Spinal cord (tissue), 10 donors: Measurements from ENCODE around the gene SHISA6. TPM values are rescaled to one million over a fixed set of nuclear protein-coding genes. Genes with fewer than 3 reads are reported as not detected.
"Not testable (repeated sequence)": the region's sequence is repeated elsewhere in the genome, so short reads cannot be mapped to it uniquely, and the experiment has no call there.

Experiments
- DNase-seq, 6 donors: peaks; one replicate each; pipeline versions ENCODE4 v3.0.0 to v3.0.0-alpha.2; 2013 to 2015; ENCODE audit warnings: low spot score in 6 of 6, low read depth in 4 of 6
- H3K27ac ChIP-seq: one replicate; pipeline ENCODE4 v1.5.1; 2013; ENCODE audit warnings: low read depth, low read length, control low read depth
- H3K27me3 ChIP-seq: one replicate; pipeline ENCODE4 v1.6.1; 2013; ENCODE audit warnings: low read length; ENCODE audit not compliant: control insufficient read depth, insufficient read depth
- H3K36me3 ChIP-seq: one replicate; pipeline ENCODE4 v1.6.1; 2013; ENCODE audit warnings: low read length; ENCODE audit not compliant: control insufficient read depth, insufficient read depth
- H3K4me1 ChIP-seq: one replicate; pipeline ENCODE4 v1.6.1; 2013; ENCODE audit warnings: low read length; ENCODE audit not compliant: control insufficient read depth, insufficient read depth
- H3K4me3 ChIP-seq: one replicate; pipeline ENCODE4 v1.5.1; 2013; ENCODE audit warnings: low read depth, low read length, control low read depth
- H3K9me3 ChIP-seq: one replicate; pipeline ENCODE4 v1.6.1; 2013; ENCODE audit warnings: low read length; ENCODE audit not compliant: control insufficient read depth, insufficient read depth
- WGBS: methylation state at CpG from one replicate; pipeline ENCODE4 v1.1.5; 2013; ENCODE audit warnings: missing lambda C conversion rate; ENCODE audit not compliant: insufficient coverage; 5-methylcytosine and 5-hydroxymethylcytosine counted together
- polyA plus RNA-seq, 2 donors: library from polyadenylated mRNA; unstranded; fragments of 120-200 nt; gene quantifications; one replicate each; pipeline ENCODE4 v1.2.1, GENCODE V29; 2013; ENCODE audit not compliant: insufficient read length in 2 of 2
- total RNA-seq, 2 donors: library from RNA; depleted of rRNA in 1 of 2; stranded (reverse); fragments of 120-200 nt in 1 of 2; fragments of >200 nt in 1 of 2; gene quantifications; one replicate each; pipeline versions ENCODE4 v1.2.3 to v1.2.4, GENCODE V29; 2013 to 2014
- donor health status: healthy.

SHISA6 gene
- total and polyA plus RNA-seq, 4 donors, result 15.5 to 104 (median 44.3) TPM

DNA sequence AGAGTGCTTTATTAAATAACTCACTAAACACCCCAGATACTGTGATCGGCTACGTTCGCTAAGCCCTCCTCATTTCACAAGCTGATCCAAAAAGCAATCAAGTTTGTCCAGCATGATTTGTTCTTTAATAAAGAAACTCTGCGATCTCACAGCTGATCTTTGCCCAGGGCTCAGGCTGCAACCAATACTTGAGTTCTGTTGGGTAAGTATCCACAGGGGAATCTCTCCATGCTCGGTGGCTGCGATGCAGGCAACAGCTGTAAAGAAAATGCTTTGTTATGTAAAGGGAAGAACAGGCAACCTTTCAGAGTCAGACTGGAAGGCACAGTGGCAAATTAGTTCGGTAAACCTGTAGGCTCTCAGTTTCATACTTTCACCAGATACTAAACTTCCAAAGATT, 67.5 kb downstream of the SHISA6 start:
- no peak overlapping the region for H3K4me3 ChIP-seq
- peaks cover 4% of the 10 kb centered on the region for H3K4me1 ChIP-seq
- no peak overlapping the region for H3K27ac ChIP-seq
- DNase-seq, result peak in 1 of 6 donors; percentile 86
- H3K27me3 ChIP-seq, result no peaks in the 10 kb centered on the region
- peaks cover 2% of the 10 kb centered on the region for H3K36me3 ChIP-seq
- WGBS, result 40% methylated on average over 5 of the region's 7 CpGs
- H3K9me3 ChIP-seq, result no peaks in the 10 kb centered on the region

GRCh38 chr17:11309033-11309432, 68.0 kb downstream of the SHISA6 start:
- DNase-seq, result no peak

GRCh38 chr17:11309850-11310249, 68.8 kb downstream of the SHISA6 start:
- Histone ChIP-seq H3K27ac (no peak overlapping the region), H3K9me3 (no peaks in the 10 kb centered on the region), H3K36me3 (no peaks in the 10 kb centered on the region), H3K4me3 (no peak overlapping the region), H3K27me3 (no peaks in the 10 kb centered on the region), H3K4me1 (peaks cover 4% of the 10 kb centered on the region)
- DNase-seq, result no peak

More at GRCh38 chr17:11309033-11309432, 68.0 kb downstream of the SHISA6 start:
- H3K4me3 ChIP-seq, result no peak overlapping the region
- no peaks in the 10 kb centered on the region for H3K9me3 ChIP-seq
- 100% methylated on average over 1 of the region's 3 CpGs for whole genome bisulfite sequencing
- no peaks in the 10 kb centered on the region for H3K27me3 ChIP-seq
- H3K27ac ChIP-seq, result no peak overlapping the region
- H3K36me3 ChIP-seq, result peaks cover 2% of the 10 kb centered on the region
- peaks cover 4% of the 10 kb centered on the region for H3K4me1 ChIP-seq

- no CpG with 5 or more reads among the region's 11 CpGs for WGBS
- not testable (repeated sequence) for H3K4me1 ChIP-seq, H3K36me3 ChIP-seq, DNase-seq, H3K27me3 ChIP-seq, H3K9me3 ChIP-seq, H3K27ac ChIP-seq, H3K4me3 ChIP-seq
Observed at GRCh38 chr17:11316451-11316850, 75.4 kb downstream of the SHISA6 start.

- no peak for DNase-seq
- Histone ChIP-seq H3K9me3 (peaks cover 5% of the 10 kb centered on the region), H3K4me1 (no peaks in the 10 kb centered on the region), H3K27ac (no peak overlapping the region), H3K4me3 (no peak overlapping the region), H3K27me3 (no peaks in the 10 kb centered on the region), H3K36me3 (no peaks in the 10 kb centered on the region)
- 92% methylated on average over 3 of the region's 5 CpGs for WGBS
Observed at GRCh38 chr17:11318207-11318606, 77.2 kb downstream of the SHISA6 start.

DNA sequence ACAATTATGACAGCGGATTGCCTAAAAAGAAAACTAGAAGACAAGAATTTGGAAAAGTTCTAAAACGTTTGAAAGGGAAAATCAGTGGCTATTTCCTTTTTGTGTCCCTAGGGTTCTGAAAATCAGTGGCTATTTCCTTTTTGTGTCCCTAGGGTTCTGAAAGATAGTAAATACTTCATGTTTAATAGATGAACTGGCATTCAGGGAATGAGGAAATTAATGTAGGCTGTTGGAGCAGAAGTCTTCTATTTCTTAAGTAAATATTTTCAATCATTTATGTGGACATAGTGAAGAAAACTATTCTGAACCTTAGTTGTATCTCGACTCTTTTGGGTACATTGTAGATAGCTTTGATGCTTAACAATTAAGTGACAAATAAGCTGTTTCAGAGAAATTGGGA, 78.9 kb downstream of the SHISA6 start:
- Histone ChIP-seq H3K4me1 (no peaks in the 10 kb centered on the region), H3K27me3 (no peaks in the 10 kb centered on the region), H3K9me3 (peaks cover 5% of the 10 kb centered on the region), H3K36me3 (no peaks in the 10 kb centered on the region), H3K27ac (no peak overlapping the region), H3K4me3 (no peak overlapping the region)
- 94% methylated on average over 3 of the region's 3 CpGs for WGBS
- no peak for DNase-seq

DNA sequence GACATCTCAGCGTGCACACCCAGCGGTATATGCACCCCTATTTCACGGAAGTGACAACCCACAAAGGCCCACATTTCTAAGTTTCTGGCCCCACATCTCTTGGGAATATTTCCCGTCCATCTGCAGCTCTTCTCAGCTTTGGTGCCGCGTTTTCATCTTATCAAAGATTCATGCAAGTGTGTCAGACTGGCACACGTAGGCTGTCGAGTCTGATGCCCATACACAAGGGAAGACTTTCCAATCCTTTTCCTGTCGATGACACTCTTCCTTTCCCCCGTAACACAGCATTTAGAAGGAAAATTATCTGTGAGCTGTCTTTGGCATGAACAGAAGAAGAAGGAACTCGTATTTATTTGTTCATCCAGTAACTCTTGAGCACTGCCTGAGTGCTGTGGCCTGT, 83.0 kb downstream of the SHISA6 start:
- Histone ChIP-seq H3K27ac (no peak overlapping the region), H3K4me1 (no peaks in the 10 kb centered on the region), H3K4me3 (no peak overlapping the region), H3K36me3 (no peaks in the 10 kb centered on the region), H3K27me3 (no peaks in the 10 kb centered on the region), H3K9me3 (peaks cover 5% of the 10 kb centered on the region)
- DNase-seq, result peak in 1 of 6 donors; percentile 80
- WGBS, result 94% methylated on average over 9 of the region's 11 CpGs

- Histone ChIP-seq H3K27ac (no peak overlapping the region), H3K4me3 (no peak overlapping the region), H3K27me3 (no peaks in the 10 kb centered on the region), H3K36me3 (no peaks in the 10 kb centered on the region), H3K9me3 (peaks cover 5% of the 10 kb centered on the region), H3K4me1 (no peaks in the 10 kb centered on the region)
- no peak for DNase-seq
- WGBS, result 92% methylated on average over 8 of the region's 10 CpGs
Observed at GRCh38 chr17:11324846-11325420, 83.9 kb downstream of the SHISA6 start.

- H3K9me3 ChIP-seq, result no peaks in the 10 kb centered on the region
- H3K27ac ChIP-seq, result no peak overlapping the region
- H3K27me3 ChIP-seq, result no peaks in the 10 kb centered on the region
- 65% methylated on average over 4 of the region's 5 CpGs for WGBS
- H3K4me3 ChIP-seq, result no peak overlapping the region
- peaks cover 5% of the 10 kb centered on the region for H3K4me1 ChIP-seq
- H3K36me3 ChIP-seq, result no peaks in the 10 kb centered on the region
- peak in 1 of 6 donors; percentile 9 for DNase-seq
Observed at GRCh38 chr17:11326492-11326891, 85.5 kb downstream of the SHISA6 start.

- Histone ChIP-seq H3K9me3 (no peaks in the 10 kb centered on the region), H3K27ac (no peak overlapping the region), H3K36me3 (no peaks in the 10 kb centered on the region), H3K4me1 (peaks cover 18% of the 10 kb centered on the region), H3K27me3 (no peaks in the 10 kb centered on the region), H3K4me3 (no peak overlapping the region)
- peak in 1 of 6 donors; percentile 85 for DNase-seq
- no CpG with 5 or more reads among the region's 2 CpGs for WGBS
Observed at GRCh38 chr17:11328770-11329169, 87.8 kb downstream of the SHISA6 start.
